HEK293T (cell line): ENCODE results near the gene HTR3E.
"Not testable (repeated sequence)": the region's sequence is repeated elsewhere in the genome, so short reads cannot be mapped to it uniquely, and the experiment has no call there.

Source experiments
- CTCF ChIA-PET: fragments of 350-600 bp; formaldehyde crosslinking; extraction: SDS; loops from one replicate; lab custom pipeline; 2021; ENCODE audit warnings: antibody characterized with exemption, inconsistent platforms; lab: Yijun Ruan, JAX
- POLR2A ChIA-PET: fragments of 350-600 bp; formaldehyde crosslinking; extraction: SDS; loops from one replicate; lab custom pipeline; 2020; ENCODE audit warnings: antibody characterized with exemption, inconsistent platforms; lab: Yijun Ruan, JAX
- DNase-seq: peaks from one replicate; pipeline ENCODE4 v3.0.0; 2012; ENCODE audit warnings: mixed read lengths; ENCODE audit errors: extremely low spot score
- ARNT ChIP-seq: fragments of 450-650 bp; IDR thresholded peaks from 2 replicates; pipeline ENCODE4 v1.6.1; 2017; ENCODE audit warnings: mild to moderate bottlenecking
- BHLHE40 ChIP-seq: fragments of 450-650 bp; IDR thresholded peaks from 2 replicates; pipeline ENCODE4 v1.6.1; 2016; ENCODE audit warnings: mild to moderate bottlenecking, moderate library complexity, borderline replicate concordance
- CTBP1 ChIP-seq: fragments of 450-650 bp; IDR thresholded peaks from 2 replicates; pipeline ENCODE4 v1.6.1; 2016; ENCODE audit warnings: borderline replicate concordance
- ELF4 ChIP-seq: fragments of 450-650 bp; IDR thresholded peaks from 2 replicates; pipeline ENCODE4 v1.6.1; 2017; ENCODE audit warnings: antibody characterized with exemption
- FOXA1 ChIP-seq: fragments of 450-650 bp; IDR thresholded peaks from 2 replicates; pipeline ENCODE4 v1.6.1; 2016; ENCODE audit warnings: mild to moderate bottlenecking
- FOXK2 ChIP-seq: fragments of 450-650 bp; IDR thresholded peaks from 2 replicates; pipeline ENCODE4 v1.6.1; 2016; ENCODE audit warnings: mild to moderate bottlenecking
- FOXM1 ChIP-seq: fragments of 450-650 bp; IDR thresholded peaks from 2 replicates; pipeline ENCODE4 v1.6.1; 2017; ENCODE audit warnings: mild to moderate bottlenecking, borderline replicate concordance
- HDGF ChIP-seq: fragments of 450-650 bp; IDR thresholded peaks from 2 replicates; pipeline ENCODE4 v1.6.1; 2017; ENCODE audit warnings: antibody characterized with exemption, borderline replicate concordance
- L3MBTL2 ChIP-seq: fragments of 450-650 bp; conservative IDR thresholded peaks from 2 replicates; pipeline ENCODE4 v1.6.1; 2016; ENCODE audit warnings: mild to moderate bottlenecking
- LEF1 ChIP-seq: fragments of 450-650 bp; IDR thresholded peaks from 2 replicates; pipeline ENCODE4 v1.6.1; 2017; ENCODE audit warnings: mild to moderate bottlenecking, borderline replicate concordance
- NFRKB ChIP-seq: fragments of 450-650 bp; IDR thresholded peaks from 2 replicates; pipeline ENCODE4 v1.6.1; 2016; ENCODE audit warnings: mild to moderate bottlenecking, moderate library complexity
- SP1 ChIP-seq: fragments of 450-650 bp; IDR thresholded peaks from 2 replicates; pipeline ENCODE4 v1.6.1; 2017
- SUZ12 ChIP-seq: fragments of 450-650 bp; IDR thresholded peaks from 2 replicates; pipeline ENCODE4 v1.6.1; 2016; ENCODE audit warnings: mild to moderate bottlenecking
- TARDBP ChIP-seq: fragments of 450-650 bp; IDR thresholded peaks from 2 replicates; pipeline ENCODE4 v1.6.1; 2016
- ZNF384 ChIP-seq: fragments of 450-650 bp; IDR thresholded peaks from 2 replicates; pipeline ENCODE4 v1.6.1; 2016
- TF ChIP-seq, protein P1 (sequence below): fragments of 450-650 bp; IDR thresholded peaks from 2 replicates; pipeline ENCODE4 v1.6.1; 2016

Gene HTR3E

DNA sequence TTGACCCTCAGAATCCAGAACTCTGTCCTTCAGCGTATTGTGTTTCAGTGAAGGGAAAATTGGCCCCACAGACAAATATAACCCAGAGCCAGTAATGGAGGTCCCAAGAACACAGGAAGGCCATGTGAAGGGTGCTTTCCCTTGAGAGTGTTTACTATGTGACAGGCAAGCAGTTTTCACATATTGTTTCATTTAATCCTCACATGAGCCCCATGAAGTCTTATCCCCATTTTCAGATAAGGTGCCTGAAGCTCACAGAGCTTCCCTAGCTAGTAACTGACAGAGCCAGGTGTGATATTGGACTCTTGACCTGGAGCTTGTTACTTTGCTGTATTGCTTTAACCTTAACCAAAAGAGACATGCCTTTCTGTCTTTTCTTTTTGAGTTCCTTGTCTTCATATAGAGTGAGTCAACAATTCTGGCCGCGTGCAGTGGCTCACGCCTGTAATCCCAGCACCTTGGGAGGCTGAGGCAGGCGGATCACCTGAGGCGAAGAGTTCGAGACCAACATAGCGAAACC lies 48.9 kb downstream of the HTR3E start:
- no peak for TF ChIP-seq FOXK2
- no peak for TF ChIP-seq HDGF
- TF ChIP-seq, protein P1, sequence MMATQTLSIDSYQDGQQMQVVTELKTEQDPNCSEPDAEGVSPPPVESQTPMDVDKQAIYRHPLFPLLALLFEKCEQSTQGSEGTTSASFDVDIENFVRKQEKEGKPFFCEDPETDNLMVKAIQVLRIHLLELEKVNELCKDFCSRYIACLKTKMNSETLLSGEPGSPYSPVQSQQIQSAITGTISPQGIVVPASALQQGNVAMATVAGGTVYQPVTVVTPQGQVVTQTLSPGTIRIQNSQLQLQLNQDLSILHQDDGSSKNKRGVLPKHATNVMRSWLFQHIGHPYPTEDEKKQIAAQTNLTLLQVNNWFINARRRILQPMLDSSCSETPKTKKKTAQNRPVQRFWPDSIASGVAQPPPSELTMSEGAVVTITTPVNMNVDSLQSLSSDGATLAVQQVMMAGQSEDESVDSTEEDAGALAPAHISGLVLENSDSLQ: no peak
- TF ChIP-seq LEF1: no peak
- TF ChIP-seq NFRKB: no peak
- no peak for TF ChIP-seq ELF4
- TF ChIP-seq ARNT: no peak
- no peak for TF ChIP-seq BHLHE40
- TF ChIP-seq SUZ12: no peak
- TF ChIP-seq FOXA1: no peak
- no peak for TF ChIP-seq FOXM1
- POLR2A ChIA-PET: interaction anchor here (1.4 to 2.0 kb wide), 2 partner anchors 10 to 11 kb away, joined by 3 to 8 read pairs; partner anchors contain the start of gene EIF2B5
- DNase-seq: no peak
- CTCF ChIA-PET: interaction anchor here (0.7 to 1.2 kb wide), 2 partner anchors 131 to 143 kb away, joined by 3 read pairs; no protein-coding TSS in a partner anchor

GRCh38 chr3:184148076-184148475 lies 51.2 kb downstream of the HTR3E start:
- DNase-seq: no peak
- ChIA-PET POLR2A (interaction anchor here (1.1 kb wide), 1 partner anchor 14 kb away, joined by 4 read pairs; no protein-coding TSS in a partner anchor), CTCF (no interaction called here)
- TF ChIP-seq LEF1: no peak
- TF ChIP-seq ZNF384: no peak
- no peak for TF ChIP-seq HDGF
- TF ChIP-seq BHLHE40: no peak
- no peak for TF ChIP-seq TARDBP
- no peak for TF ChIP-seq FOXA1

GRCh38 chr3:184149123-184149522 lies 52.3 kb downstream of the HTR3E start:
- POLR2A ChIA-PET: interaction anchor here (0.7 to 1.1 kb wide), 2 partner anchors 15 to 252 kb away, joined by 4 read pairs; no protein-coding TSS in a partner anchor
- TF ChIP-seq BHLHE40: no peak
- TF ChIP-seq LEF1: no peak
- CTCF ChIA-PET: no interaction called here
- no peak for DNase-seq

DNA sequence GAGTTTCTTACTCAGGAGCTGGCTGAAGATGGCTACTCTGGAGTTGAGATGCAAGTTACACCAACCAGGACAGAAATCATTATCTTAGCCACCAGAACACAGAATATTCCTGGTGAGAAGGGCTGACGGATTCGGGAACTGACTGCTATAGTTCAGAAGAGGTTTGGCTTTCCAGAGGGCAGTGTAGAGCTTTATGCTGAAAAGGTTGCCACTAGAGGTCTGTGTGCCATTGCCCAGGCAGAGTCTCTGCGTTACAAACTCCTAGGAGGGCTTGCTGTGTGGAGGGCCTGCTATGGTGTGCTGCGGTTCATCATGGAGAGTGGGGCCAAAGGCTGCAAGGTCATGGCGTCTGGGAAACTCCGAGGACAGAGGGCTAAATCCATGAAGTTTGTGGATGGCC lies 52.9 kb downstream of the HTR3E start:
- CTCF ChIA-PET, POLR2A ChIA-PET, DNase-seq: not testable (repeated sequence)

GRCh38 chr3:184154885-184155643 lies 58.2 kb downstream of the HTR3E start, which contains the start of gene DVL3:
Gene DVL3 (plus strand): TSS chr3:184155377. CDS start chr3:184155636, 259 bp downstream.
- TF ChIP-seq HDGF (no peak), L3MBTL2 (peak; percentile 61)
- CTCF ChIA-PET: no interaction called here
- DNase-seq: peak; percentile 56
- POLR2A ChIA-PET: interaction anchor here (0.9 to 2.1 kb wide), 4 partner anchors 12 to 36 kb away, joined by 3 to 15 read pairs (median 6); partner anchors contain the start of gene EIF2B5

- DNase-seq: peak; percentile 18
- ChIA-PET CTCF (no interaction called here), POLR2A (interaction anchor here (0.6 to 2.1 kb wide), 7 partner anchors 11 to 523 kb away, joined by 3 to 15 read pairs (median 3); partner anchors contain the start of gene EIF2B5)
- TF ChIP-seq ZNF384: no peak
- TF ChIP-seq, protein P1: no peak
- TF ChIP-seq BHLHE40: no peak
- TF ChIP-seq FOXK2: no peak
- TF ChIP-seq L3MBTL2: no peak
- no peak for TF ChIP-seq SUZ12
- TF ChIP-seq TARDBP: no peak
- no peak for TF ChIP-seq HDGF
- no peak for TF ChIP-seq FOXM1
- TF ChIP-seq FOXA1: no peak
- no peak for TF ChIP-seq ELF4
- no peak for TF ChIP-seq ARNT
- TF ChIP-seq NFRKB: no peak
- no peak for TF ChIP-seq LEF1
- no peak for TF ChIP-seq CTBP1
- no peak for TF ChIP-seq SP1
Observed at GRCh38 chr3:184155644-184156521, 59.0 kb downstream of the HTR3E start.

DNA sequence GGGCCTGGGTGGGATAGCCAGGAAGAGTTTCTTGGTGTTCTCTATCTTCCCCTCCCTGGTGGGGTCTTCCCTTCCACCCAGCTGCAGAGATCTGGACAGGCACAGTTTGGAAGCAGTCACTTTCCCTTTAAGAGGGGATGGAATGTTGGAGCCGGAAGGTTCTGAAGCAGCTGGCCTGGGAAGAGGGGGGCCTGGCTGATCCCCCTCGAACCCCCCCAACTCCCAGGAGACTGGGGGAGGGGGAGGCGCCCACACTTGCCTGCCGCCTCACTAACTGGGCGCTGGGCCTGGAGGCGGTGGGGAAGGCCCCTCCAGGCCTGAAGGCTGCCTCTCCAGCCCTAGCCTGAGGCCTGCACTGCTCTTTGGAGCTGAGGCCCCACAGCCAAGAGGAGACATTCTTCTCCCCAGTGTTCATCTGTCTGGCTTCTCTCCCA lies 59.7 kb downstream of the HTR3E start:
- POLR2A ChIA-PET: interaction anchor here (0.6 to 2.1 kb wide), 5 partner anchors 12 to 523 kb away, joined by 3 to 15 read pairs (median 4); partner anchors contain the start of gene EIF2B5
- TF ChIP-seq, protein P1: no peak
- TF ChIP-seq BHLHE40 (no peak), HDGF (no peak), FOXM1 (no peak), ZNF384 (no peak), NFRKB (no peak), FOXK2 (no peak), LEF1 (no peak), CTBP1 (no peak), TARDBP (no peak), L3MBTL2 (no peak)
- no peak for DNase-seq
- CTCF ChIA-PET: no interaction called here
